Mammary epithelial cell (primary cell): ENCODE data around the gene NONO.

Experiments used
- EZH2 ChIP-seq: IDR thresholded peaks from 2 replicates; pipeline ENCODE4 v1.6.1; 2012; ENCODE audit warnings: low read length, inconsistent platforms, borderline replicate concordance
- TF ChIP-seq, protein P1 (sequence below), 2 donors: IDR thresholded peaks in 1 of 2; conservative IDR thresholded peaks in 1 of 2; 2 replicates each; pipeline ENCODE4 v1.5.1; 2011 to 2012; ENCODE audit warnings: inconsistent platforms in 2 of 2, low read length in 2 of 2, mild to moderate bottlenecking in 2 of 2, control low read depth in 1 of 2, low read depth in 1 of 2; ENCODE audit not compliant: insufficient read depth in 1 of 2; ENCODE audit errors: extremely low read depth in 1 of 2

DNA sequence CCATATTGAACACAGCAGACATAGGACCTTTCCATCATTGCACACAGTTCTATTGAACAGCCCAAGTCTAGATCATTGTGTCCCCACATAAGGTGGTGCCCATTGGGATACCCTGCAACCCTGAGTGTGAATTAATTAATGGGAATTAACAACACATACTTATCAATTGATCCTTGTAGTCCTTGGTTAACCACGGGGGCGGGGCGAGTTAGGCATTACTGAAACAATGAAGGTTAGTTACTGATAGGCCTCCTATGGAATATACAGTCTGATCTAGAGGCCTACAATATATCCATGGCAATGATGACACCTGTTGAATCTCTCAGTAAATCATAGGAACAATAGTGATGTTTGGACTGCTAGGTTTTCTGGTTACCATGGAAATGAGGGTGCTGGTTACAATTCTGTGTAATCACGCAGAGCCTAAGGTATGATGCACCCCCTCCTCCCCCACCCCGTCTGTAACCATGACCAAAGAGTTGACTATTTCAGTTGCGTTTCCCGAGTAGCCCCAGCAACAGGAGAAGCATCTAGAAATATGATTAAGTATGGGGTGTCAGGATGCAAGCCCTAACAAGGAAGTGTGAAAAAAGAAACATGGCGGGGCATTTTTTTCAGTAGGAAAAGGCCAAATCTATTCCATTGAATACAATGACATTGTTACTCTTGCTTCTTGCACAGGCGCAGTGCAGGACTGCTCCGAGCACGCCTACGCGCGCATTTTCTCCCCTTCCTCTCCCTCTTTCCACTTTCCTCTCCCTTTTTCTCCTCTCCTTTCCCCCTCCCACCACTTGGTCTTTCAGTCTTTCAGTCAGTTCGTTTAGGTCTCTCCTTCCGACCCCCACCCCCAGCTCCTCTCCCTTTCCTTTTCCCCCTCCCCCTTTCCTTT, 677 bp upstream of the NONO start:
- TF ChIP-seq, protein P1, sequence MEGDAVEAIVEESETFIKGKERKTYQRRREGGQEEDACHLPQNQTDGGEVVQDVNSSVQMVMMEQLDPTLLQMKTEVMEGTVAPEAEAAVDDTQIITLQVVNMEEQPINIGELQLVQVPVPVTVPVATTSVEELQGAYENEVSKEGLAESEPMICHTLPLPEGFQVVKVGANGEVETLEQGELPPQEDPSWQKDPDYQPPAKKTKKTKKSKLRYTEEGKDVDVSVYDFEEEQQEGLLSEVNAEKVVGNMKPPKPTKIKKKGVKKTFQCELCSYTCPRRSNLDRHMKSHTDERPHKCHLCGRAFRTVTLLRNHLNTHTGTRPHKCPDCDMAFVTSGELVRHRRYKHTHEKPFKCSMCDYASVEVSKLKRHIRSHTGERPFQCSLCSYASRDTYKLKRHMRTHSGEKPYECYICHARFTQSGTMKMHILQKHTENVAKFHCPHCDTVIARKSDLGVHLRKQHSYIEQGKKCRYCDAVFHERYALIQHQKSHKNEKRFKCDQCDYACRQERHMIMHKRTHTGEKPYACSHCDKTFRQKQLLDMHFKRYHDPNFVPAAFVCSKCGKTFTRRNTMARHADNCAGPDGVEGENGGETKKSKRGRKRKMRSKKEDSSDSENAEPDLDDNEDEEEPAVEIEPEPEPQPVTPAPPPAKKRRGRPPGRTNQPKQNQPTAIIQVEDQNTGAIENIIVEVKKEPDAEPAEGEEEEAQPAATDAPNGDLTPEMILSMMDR (conservative IDR thresholded peaks at IDR 0.05 in 1 of 2, IDR thresholded peaks at IDR 0.05 in 1 of 2; ENCODE audit: extremely low read depth in 1 of 2, insufficient read depth in 1 of 2, low read depth in 1 of 2, low read length in 2 of 2), result no peak
- no peak for TF ChIP-seq EZH2
